Measurements from ENCODE around the gene ABCC10.

DNA sequence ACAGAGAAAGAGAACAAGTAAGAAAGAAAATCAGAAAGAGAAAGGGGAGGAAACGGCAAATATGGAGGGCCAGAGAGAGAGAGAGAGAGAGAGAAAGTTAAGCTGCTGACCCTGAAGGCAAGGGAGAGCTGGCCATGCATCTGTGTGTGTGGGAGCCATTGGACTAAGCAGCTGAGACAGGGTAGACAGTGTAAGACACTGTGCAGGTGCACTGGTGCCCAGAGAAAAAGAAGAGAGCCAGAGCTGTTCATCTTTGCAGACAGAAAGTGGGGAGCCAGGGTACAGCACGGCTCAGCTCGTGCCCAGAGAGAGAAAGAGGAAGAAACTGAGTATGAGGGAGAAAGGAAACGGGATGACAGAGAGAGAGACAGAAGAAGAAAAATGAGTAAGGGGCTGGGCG lies 33.7 kb upstream of the ABCC10 start:
- TF ChIP-seq, protein P1, sequence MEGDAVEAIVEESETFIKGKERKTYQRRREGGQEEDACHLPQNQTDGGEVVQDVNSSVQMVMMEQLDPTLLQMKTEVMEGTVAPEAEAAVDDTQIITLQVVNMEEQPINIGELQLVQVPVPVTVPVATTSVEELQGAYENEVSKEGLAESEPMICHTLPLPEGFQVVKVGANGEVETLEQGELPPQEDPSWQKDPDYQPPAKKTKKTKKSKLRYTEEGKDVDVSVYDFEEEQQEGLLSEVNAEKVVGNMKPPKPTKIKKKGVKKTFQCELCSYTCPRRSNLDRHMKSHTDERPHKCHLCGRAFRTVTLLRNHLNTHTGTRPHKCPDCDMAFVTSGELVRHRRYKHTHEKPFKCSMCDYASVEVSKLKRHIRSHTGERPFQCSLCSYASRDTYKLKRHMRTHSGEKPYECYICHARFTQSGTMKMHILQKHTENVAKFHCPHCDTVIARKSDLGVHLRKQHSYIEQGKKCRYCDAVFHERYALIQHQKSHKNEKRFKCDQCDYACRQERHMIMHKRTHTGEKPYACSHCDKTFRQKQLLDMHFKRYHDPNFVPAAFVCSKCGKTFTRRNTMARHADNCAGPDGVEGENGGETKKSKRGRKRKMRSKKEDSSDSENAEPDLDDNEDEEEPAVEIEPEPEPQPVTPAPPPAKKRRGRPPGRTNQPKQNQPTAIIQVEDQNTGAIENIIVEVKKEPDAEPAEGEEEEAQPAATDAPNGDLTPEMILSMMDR (IDR thresholded peaks at IDR 0.05), result no peak
- TF ChIP-seq POLR2A (IDR thresholded peaks at IDR 0.05), result no peak
